SK-N-DZ (cell line): ENCODE measurements around the gene DNAH1. TPM values are rescaled to one million over a fixed set of nuclear protein-coding genes. Genes with fewer than 3 reads are reported as not detected.
"Not testable (repeated sequence)": the region's sequence is repeated elsewhere in the genome, so short reads cannot be mapped to it uniquely, and the experiment has no call there.

ENCODE experiments used
- DNase-seq: peaks from one replicate; pipeline ENCODE4 v3.0.0-alpha.2; 2015; ENCODE audit warnings: low spot score
- polyA plus RNA-seq, 2 experiments: library from polyadenylated mRNA; depleted of rRNA; stranded (reverse); fragments of >200 nt; gene quantifications; 2 replicates each; pipeline ENCODE4 v1.2.3, GENCODE V29; 2014

DNAH1 gene
- 0.06 and 0.09 TPM in 2 replicates for polyA plus RNA-seq (2014; cell fraction: cytosol; rRNA removed)
- polyA plus RNA-seq (2014; cell fraction: nucleus; rRNA removed): 0.20 and 0.38 TPM in 2 replicates

GRCh38 chr3:52315977-52316764 is at the start of gene DNAH1:
Gene DNAH1, plus strand, starts transcription at chr3:52316319. Its CDS starts 6,124 bp downstream, at chr3:52322443.
- no peak for DNase-seq

GRCh38 chr3:52268036-52268435 is 48.1 kb upstream of the DNAH1 start:
- no peak for DNase-seq

- no peak for DNase-seq
These were observed 46.3 kb upstream of the DNAH1 start for GRCh38 chr3:52269776-52270175.

GRCh38 chr3:52270252-52270754 is 45.8 kb upstream of the DNAH1 start:
- DNase-seq: no peak

GRCh38 chr3:52272172-52272571 is 43.9 kb upstream of the DNAH1 start:
- DNase-seq: not testable (repeated sequence)

GRCh38 chr3:52272831-52273230 is 43.3 kb upstream of the DNAH1 start:
- DNase-seq: no peak

GRCh38 chr3:52274781-52275180 is 41.3 kb upstream of the DNAH1 start:
- DNase-seq: not testable (repeated sequence)

- DNase-seq: peak; percentile 49
These were observed 38.8 kb upstream of the DNAH1 start for GRCh38 chr3:52277071-52277964.

GRCh38 chr3:52277972-52278509 is 38.1 kb upstream of the DNAH1 start:
- no peak for DNase-seq

GRCh38 chr3:52278510-52279069 is 37.5 kb upstream of the DNAH1 start, which contains the start of gene WDR82:
Gene WDR82, minus strand, starts transcription at chr3:52278649. Its CDS starts 288 bp downstream, at chr3:52278361.
- peak; percentile 88 for DNase-seq

- no peak for DNase-seq
These were observed 36.5 kb upstream of the DNAH1 start for GRCh38 chr3:52279596-52279995.

GRCh38 chr3:52280050-52280461 is 36.1 kb upstream of the DNAH1 start:
- DNase-seq: peak; percentile 62

- DNase-seq: no peak
These were observed 33.9 kb upstream of the DNAH1 start for GRCh38 chr3:52281981-52282801.

GRCh38 chr3:52283306-52283705 is 32.8 kb upstream of the DNAH1 start:
- DNase-seq: no peak

GRCh38 chr3:52284051-52284450 is 32.1 kb upstream of the DNAH1 start:
- not testable (repeated sequence) for DNase-seq

- no peak for DNase-seq
These were observed 29.4 kb upstream of the DNAH1 start for GRCh38 chr3:52286777-52287110.

- DNase-seq: no peak
These were observed 27.4 kb upstream of the DNAH1 start for GRCh38 chr3:52288674-52289073.

- DNase-seq: no peak
These were observed 26.8 kb upstream of the DNAH1 start for GRCh38 chr3:52289338-52289746.

GRCh38 chr3:52289747-52290595 is 26.1 kb upstream of the DNAH1 start:
- no peak for DNase-seq
